Activated CD4-positive, alpha-beta memory T cell treated with anti-CD3 and anti-CD28 coated beads, Interleukin-2, amount 10 ng/mL, durations not matched to agents 7 days and 5 days (primary cell): Measurements from ENCODE around the gene CACNA1S. TPM values are rescaled to one million over a fixed set of nuclear protein-coding genes. Genes with fewer than 3 reads are reported as not detected.

Experiments used
- CTCF ChIA-PET: fragments of 350-600 bp; sonication (Branson Sonifier 250); formaldehyde crosslinking; loops from one replicate; lab custom pipeline; 2021; ENCODE audit warnings: antibody characterized with exemption, inconsistent platforms; lab: Charles Lee
- POLR2A ChIA-PET: fragments of 350-600 bp; sonication (Branson Sonifier 250); formaldehyde crosslinking; loops from one replicate; lab custom pipeline; 2021; ENCODE audit warnings: antibody characterized with exemption; lab: Charles Lee
- DNase-seq: peaks from one replicate; pipeline ENCODE4 v3.0.0-alpha.2; 2020
- H3K27ac Mint-ChIP-seq: one replicate; pipeline ENCODE4 v1.8.0; 2021; ENCODE audit warnings: mild to moderate bottlenecking, mixed read lengths
- H3K27me3 Mint-ChIP-seq: one replicate; pipeline ENCODE4 v1.8.0; 2021; ENCODE audit warnings: mixed read lengths
- H3K36me3 Mint-ChIP-seq: one replicate; pipeline ENCODE4 v1.8.0; 2021; ENCODE audit warnings: low read depth, mixed read lengths
- H3K4me1 Mint-ChIP-seq: one replicate; pipeline ENCODE4 v1.8.0; 2021; ENCODE audit warnings: mixed read lengths
- H3K4me3 Mint-ChIP-seq: one replicate; pipeline ENCODE4 v1.8.0; 2021; ENCODE audit warnings: mild to moderate bottlenecking, mixed read lengths
- H3K9me3 Mint-ChIP-seq: one replicate; pipeline ENCODE4 v1.8.0; 2021; ENCODE audit warnings: mixed read lengths
- total RNA-seq, 2 experiments: library from RNA; stranded (reverse); gene quantifications; one replicate each; pipeline ENCODE4 v1.2.3, GENCODE V29; 2021

The CACNA1S gene
- total RNA-seq, 2 experiments from 2014 or later, result not detected

- Mint-ChIP-seq H3K36me3 (no peaks in the 10 kb centered on the region), H3K27ac (no peak overlapping the region), H3K27me3 (no peaks in the 10 kb centered on the region), H3K4me3 (no peak overlapping the region), H3K4me1 (no peaks in the 10 kb centered on the region), H3K9me3 (no peaks in the 10 kb centered on the region)
- DNase-seq, result no peak
- CTCF ChIA-PET, result interaction anchor here (1.0 kb wide), 1 partner anchor 19 kb away, joined by 4 read pairs; no protein-coding TSS in a partner anchor
- POLR2A ChIA-PET, result interaction anchor here (1.0 kb wide), 1 partner anchor 9 kb away, joined by 3 read pairs; no protein-coding TSS in a partner anchor
Observed at GRCh38 chr1:201137579-201138310, 25.5 kb upstream of the CACNA1S start.

GRCh38 chr1:201137024-201137392 is 24.8 kb upstream of the CACNA1S start:
- Mint-ChIP-seq H3K27me3 (no peaks in the 10 kb centered on the region), H3K36me3 (no peaks in the 10 kb centered on the region), H3K27ac (no peak overlapping the region), H3K4me3 (no peak overlapping the region), H3K4me1 (no peaks in the 10 kb centered on the region), H3K9me3 (no peaks in the 10 kb centered on the region)
- CTCF ChIA-PET, result no interaction called here
- DNase-seq, result no peak
- POLR2A ChIA-PET, result interaction anchor here (0.6 kb wide), 1 partner anchor 70 kb away, joined by 3 read pairs; no protein-coding TSS in a partner anchor

- no peak for DNase-seq
- H3K27me3 Mint-ChIP-seq, result no peaks in the 10 kb centered on the region
- no peaks in the 10 kb centered on the region for H3K36me3 Mint-ChIP-seq
- H3K9me3 Mint-ChIP-seq, result no peaks in the 10 kb centered on the region
- H3K4me1 Mint-ChIP-seq, result no peaks in the 10 kb centered on the region
- POLR2A ChIA-PET, result interaction anchor here (0.6 kb wide), 1 partner anchor 69 kb away, joined by 3 read pairs; no protein-coding TSS in a partner anchor
- CTCF ChIA-PET, result no interaction called here
- H3K27ac Mint-ChIP-seq, result no peak overlapping the region
- no peak overlapping the region for H3K4me3 Mint-ChIP-seq
Observed at GRCh38 chr1:201136355-201137023, 24.3 kb upstream of the CACNA1S start.

DNA sequence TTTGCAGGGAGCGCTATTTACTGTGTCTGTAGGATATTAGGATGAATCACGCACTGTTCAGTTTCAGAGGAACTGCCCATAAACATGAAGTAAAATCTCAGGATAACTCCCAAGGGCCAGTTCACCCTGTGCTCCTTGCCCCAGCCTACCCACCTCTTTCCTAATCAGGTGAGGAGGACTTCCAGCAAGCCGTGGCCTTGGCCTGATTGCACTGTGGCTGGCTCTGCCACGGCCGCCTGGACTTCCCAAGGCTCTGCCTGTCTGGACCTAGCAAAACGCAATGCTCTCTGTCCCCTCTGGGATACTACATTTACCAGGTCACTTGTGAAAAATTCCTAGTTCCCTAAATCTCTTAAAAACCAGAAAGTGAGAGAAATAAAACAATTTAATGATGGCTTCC is 22.2 kb upstream of the CACNA1S start:
- CTCF ChIA-PET, result no interaction called here
- POLR2A ChIA-PET, result no interaction called here
- Mint-ChIP-seq H3K9me3 (no peaks in the 10 kb centered on the region), H3K4me3 (no peak overlapping the region), H3K27ac (no peak overlapping the region), H3K4me1 (no peaks in the 10 kb centered on the region), H3K27me3 (no peaks in the 10 kb centered on the region), H3K36me3 (no peaks in the 10 kb centered on the region)
- DNase-seq, result no peak

DNA sequence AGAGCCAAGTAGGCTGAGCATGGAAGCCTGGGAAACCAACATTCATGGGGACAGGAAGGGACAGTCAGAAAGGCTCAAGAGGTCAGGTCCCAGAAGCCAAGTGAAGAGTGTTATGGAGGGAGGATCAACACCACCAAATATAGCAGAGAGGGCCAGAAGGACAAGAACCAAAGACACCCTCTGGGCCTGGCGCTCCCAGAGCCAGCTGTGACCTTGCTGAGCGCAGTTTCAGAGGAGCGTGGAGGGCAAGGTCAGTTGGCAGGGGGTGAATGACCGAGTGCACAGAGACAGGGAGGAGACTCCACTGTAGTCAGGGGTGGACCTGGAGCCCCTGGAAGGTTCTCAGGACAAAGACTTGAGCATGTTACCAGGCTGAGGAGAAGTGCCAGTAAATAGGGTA is 19.2 kb upstream of the CACNA1S start:
- H3K9me3 Mint-ChIP-seq, result no peaks in the 10 kb centered on the region
- no peak overlapping the region for H3K27ac Mint-ChIP-seq
- H3K4me1 Mint-ChIP-seq, result no peaks in the 10 kb centered on the region
- no peak overlapping the region for H3K4me3 Mint-ChIP-seq
- CTCF ChIA-PET, result no interaction called here
- no peaks in the 10 kb centered on the region for H3K36me3 Mint-ChIP-seq
- no peak for DNase-seq
- H3K27me3 Mint-ChIP-seq, result no peaks in the 10 kb centered on the region
- POLR2A ChIA-PET, result no interaction called here

DNA sequence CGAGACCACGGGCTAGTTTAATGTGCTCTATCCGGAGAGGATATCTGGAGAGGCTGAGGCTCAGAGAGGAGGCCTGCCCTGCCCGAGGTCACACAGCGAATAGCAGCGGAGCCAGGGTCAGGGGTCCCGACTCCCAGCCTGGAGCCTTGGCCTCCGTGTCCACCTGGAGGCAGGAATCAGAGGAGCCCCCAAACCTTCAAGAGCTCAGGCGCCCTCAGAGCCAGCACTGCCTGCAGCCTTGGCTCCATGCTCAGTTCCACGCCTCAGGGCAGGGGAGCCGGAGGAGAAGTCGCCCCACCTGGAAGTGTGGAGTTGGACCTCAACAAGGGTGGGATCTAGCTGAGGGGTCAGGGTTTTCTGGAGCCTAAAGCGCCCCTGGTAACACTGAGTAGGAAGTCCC is 16.7 kb upstream of the CACNA1S start:
- ChIA-PET CTCF (no interaction called here), POLR2A (no interaction called here)
- Mint-ChIP-seq H3K4me1 (no peaks in the 10 kb centered on the region), H3K4me3 (no peak overlapping the region), H3K27ac (no peak overlapping the region), H3K36me3 (no peaks in the 10 kb centered on the region), H3K9me3 (no peaks in the 10 kb centered on the region), H3K27me3 (peaks cover 9% of the 10 kb centered on the region)
- no peak for DNase-seq

GRCh38 chr1:201128476-201128875 is 16.2 kb upstream of the CACNA1S start:
- CTCF ChIA-PET, result no interaction called here
- POLR2A ChIA-PET, result no interaction called here

DNA sequence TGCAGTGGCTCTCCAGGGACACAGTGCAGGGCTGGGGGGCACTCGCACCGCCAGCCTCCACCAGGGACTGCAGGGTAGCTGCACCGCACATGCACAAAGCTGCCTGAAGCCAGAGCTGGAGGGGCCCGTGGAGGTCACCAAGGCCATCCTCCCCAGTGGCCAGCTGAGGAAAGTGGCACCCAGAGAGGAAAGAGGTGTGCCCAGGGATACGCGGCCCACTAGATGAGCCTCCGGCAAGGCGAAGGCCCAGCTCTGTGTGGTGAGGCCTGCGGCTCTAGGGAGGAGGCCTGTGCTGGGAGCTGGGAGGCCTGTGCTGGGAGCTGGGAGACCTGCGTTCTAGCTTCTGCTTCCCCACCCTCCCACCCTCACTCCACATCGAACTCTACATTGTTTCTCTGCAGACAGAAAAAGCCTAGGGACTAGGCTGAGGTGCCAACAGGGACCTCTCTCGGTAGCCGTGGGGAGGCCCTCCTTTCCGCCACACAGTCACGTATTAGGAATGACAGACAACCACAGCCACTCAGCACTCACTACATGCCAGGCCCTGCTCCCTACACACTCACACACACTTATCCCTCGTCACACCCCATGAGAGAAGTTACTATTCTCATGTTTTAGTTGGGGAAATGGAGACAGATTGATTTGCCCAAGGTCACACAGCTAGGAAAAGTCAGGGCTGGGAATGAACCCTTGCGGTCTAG is 15.7 kb upstream of the CACNA1S start:
- Mint-ChIP-seq H3K9me3 (no peaks in the 10 kb centered on the region), H3K4me1 (no peaks in the 10 kb centered on the region), H3K36me3 (no peaks in the 10 kb centered on the region), H3K4me3 (no peak overlapping the region), H3K27me3 (peaks cover 15% of the 10 kb centered on the region), H3K27ac (no peak overlapping the region)
- ChIA-PET POLR2A (no interaction called here), CTCF (no interaction called here)
- DNase-seq, result no peak

More at GRCh38 chr1:201128476-201128875, 16.2 kb upstream of the CACNA1S start:
- Mint-ChIP-seq H3K27me3 (peaks cover 12% of the 10 kb centered on the region), H3K4me1 (no peaks in the 10 kb centered on the region), H3K27ac (no peak overlapping the region), H3K36me3 (no peaks in the 10 kb centered on the region), H3K9me3 (no peaks in the 10 kb centered on the region), H3K4me3 (no peak overlapping the region)
- no peak for DNase-seq

DNA sequence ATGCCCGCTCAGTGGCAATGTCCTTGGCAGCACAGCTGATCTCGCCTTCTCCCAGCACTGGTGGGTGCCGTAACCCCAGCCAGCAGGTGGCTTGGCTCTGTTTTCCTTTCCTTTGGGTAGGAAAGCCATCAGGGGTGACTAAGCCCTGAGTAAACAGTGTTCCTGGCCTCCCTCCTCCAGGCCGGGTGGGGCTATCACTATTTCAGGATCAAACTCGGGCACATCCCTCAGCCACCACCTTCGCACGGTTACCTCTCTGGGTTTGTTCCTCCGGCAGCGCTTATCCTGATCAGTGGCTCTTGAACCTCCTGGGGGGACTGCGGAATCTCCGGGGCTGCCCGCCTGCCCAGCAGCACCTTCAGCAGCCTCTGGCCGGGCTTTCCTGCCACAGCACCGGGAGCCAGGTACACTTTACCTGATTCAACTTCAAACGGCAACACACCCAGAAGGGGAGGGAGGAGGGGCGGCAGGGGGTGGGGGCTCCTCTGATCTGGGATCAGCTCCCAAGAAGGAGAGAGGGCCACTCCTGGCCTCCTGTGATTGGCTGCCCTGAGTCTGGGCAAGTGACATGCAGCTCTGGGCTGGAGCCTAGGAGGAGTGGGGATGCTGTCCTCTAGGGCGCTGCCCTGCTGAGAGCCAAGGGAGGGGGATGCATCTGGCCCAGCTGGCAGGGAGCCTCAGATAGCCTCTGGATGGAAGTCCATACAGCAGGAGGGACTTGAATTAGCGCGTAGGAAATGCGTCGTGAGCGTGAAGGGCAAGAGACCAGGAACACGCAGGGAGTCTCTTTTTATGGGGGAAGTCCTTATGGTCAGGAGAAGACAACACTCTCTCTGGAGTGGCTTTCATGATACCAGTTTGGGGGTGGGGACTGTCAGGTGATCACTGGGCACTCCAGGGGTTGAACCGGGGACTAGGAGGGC is 14.9 kb upstream of the CACNA1S start, which contains the start of gene ASCL5:
Gene ASCL5, minus strand, starts transcription at position 353 of the 923 bp plus-strand sequence. CDS start 11,812 bp downstream, outside the sequence.
- Mint-ChIP-seq H3K27ac (no peak within 1 kb of the TSS), H3K4me3 (no peak within 1 kb of the TSS), H3K36me3 (no peaks in the 10 kb centered on the region), H3K9me3 (no peaks in the 10 kb centered on the region), H3K4me1 (no peaks in the 10 kb centered on the region), H3K27me3 (peaks cover 16% of the 10 kb centered on the region)
- POLR2A ChIA-PET, result no interaction called here
- CTCF ChIA-PET, result interaction anchor here (1.2 kb wide), 1 partner anchor 13 kb away, joined by 4 read pairs; no protein-coding TSS in a partner anchor
- DNase-seq, result no peak

DNA sequence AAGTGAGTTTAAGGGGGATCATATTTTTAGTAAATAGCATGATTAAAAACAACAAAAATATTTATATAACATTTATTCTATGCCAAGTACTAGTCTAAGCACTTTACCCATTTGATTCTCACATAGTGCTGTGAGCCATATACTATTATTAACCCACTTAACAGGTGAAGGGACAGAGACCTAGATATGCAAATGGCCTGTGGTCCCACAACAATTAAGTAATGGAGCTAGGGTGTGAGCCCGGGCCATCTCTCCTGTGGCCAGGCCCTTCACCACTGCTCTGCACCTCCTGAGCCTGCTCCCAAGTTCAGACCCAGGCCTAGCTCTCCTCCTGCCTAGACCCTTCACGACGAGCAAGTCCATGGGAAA is 14.2 kb upstream of the CACNA1S start:
- no peaks in the 10 kb centered on the region for H3K36me3 Mint-ChIP-seq
- ChIA-PET POLR2A (no interaction called here), CTCF (interaction anchor here (1.0 to 1.2 kb wide), 2 partner anchors 10 to 12 kb away, joined by 3 to 4 read pairs; no protein-coding TSS in a partner anchor)
- H3K4me1 Mint-ChIP-seq, result no peaks in the 10 kb centered on the region
- H3K27ac Mint-ChIP-seq, result no peak overlapping the region
- H3K9me3 Mint-ChIP-seq, result no peaks in the 10 kb centered on the region
- no peak overlapping the region for H3K4me3 Mint-ChIP-seq
- no peak for DNase-seq
- H3K27me3 Mint-ChIP-seq, result peaks cover 21% of the 10 kb centered on the region

- no peak overlapping the region for H3K27ac Mint-ChIP-seq
- no peaks in the 10 kb centered on the region for H3K4me1 Mint-ChIP-seq
- H3K9me3 Mint-ChIP-seq, result no peaks in the 10 kb centered on the region
- ChIA-PET POLR2A (no interaction called here), CTCF (interaction anchor here (1.0 to 1.2 kb wide), 2 partner anchors 10 to 12 kb away, joined by 3 to 4 read pairs; no protein-coding TSS in a partner anchor)
- H3K4me3 Mint-ChIP-seq, result no peak overlapping the region
- DNase-seq, result no peak
- H3K27me3 Mint-ChIP-seq, result peaks cover 23% of the 10 kb centered on the region
- no peaks in the 10 kb centered on the region for H3K36me3 Mint-ChIP-seq
Observed at GRCh38 chr1:201125800-201126199, 13.6 kb upstream of the CACNA1S start.

DNA sequence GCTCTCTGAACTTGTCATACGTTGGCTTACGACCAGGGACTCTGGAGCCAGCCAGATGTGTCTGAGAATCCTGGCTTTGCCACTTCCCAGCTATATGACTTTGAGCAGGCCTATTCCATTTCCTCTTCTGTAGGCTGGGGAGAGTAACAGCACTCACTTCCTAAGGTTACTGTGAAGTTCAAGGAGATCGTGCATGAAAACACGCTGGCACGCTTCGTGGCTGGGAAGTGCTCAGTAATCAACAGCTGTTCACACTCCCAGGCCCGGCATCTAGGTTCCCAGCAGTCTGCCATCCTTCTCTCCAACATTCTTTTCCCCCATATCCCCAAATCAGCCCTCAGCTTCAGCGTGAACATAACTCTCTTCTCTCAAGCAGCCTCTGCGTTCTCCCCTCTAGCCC is 12.8 kb upstream of the CACNA1S start:
- DNase-seq, result no peak
- Mint-ChIP-seq H3K4me3 (no peak overlapping the region), H3K4me1 (no peaks in the 10 kb centered on the region), H3K9me3 (no peaks in the 10 kb centered on the region), H3K36me3 (no peaks in the 10 kb centered on the region), H3K27me3 (peaks cover 23% of the 10 kb centered on the region), H3K27ac (no peak overlapping the region)
- POLR2A ChIA-PET, result no interaction called here
- CTCF ChIA-PET, result no interaction called here
